GM18907 (cell line): ENCODE results near the gene RIPK4.
"Not testable (repeated sequence)": the region's sequence is repeated elsewhere in the genome, so short reads cannot be mapped to it uniquely, and the experiment has no call there.

Source experiments
- ATAC-seq: cut with Tn5 transposase; IDR thresholded peaks from one replicate; pipeline ENCODE4 v1.9.1; 2021; ENCODE audit warnings: mild to moderate bottlenecking, moderate library complexity; ENCODE audit not compliant: unreplicated experiment

The RIPK4 gene

GRCh38 chr21:41717573-41718330 is 49.1 kb downstream of the RIPK4 start:
- no peak for ATAC-seq

DNA sequence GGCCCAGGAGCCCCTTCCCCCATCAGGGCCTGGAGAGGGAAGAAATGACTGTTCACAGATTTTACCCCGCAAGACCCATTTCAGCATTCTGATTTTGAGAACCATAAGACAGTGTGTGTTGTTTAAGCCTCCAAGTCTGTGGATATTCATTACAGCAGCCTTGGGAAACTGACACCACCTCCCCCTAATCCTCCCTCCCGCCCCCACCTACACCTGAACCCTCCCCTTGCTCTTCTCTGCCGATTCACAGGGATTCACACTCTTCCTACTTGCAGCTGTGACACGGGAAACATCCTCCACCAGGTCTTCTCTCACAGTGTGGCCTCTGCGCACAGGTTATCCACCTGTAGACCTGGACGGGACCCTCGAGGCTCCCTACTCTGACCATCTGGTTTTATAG is 50.1 kb downstream of the RIPK4 start:
- ATAC-seq: no peak

DNA sequence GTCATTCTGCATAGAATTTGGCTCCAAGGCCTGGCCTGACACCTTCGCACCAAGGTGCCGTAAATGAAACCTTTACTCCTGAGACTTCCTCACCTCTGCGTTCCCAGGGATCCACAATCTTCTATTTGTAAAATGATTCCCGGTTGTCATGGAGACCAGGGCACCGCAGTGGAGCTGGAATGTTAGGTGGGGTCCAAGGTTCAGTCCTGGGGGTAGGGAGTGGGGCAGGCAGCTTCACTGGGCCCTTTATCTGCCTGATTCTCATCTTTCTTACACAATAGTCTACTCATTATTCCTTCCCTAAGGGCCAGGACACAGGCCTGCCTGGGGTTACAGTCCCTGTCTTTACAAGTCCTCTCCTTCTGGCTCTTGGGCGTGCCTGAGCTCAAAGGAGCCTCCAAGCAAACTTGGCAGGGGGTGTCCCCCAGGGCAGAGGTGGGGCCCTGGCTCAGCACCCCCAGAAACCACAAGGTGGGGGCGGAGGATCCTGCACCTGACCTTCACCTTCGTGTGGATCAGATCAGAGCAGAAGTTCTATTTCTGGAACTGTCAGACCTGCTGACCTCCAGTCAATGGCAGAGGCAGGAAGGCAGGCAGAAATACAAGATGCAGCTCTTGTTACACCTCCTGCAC is 51.1 kb downstream of the RIPK4 start:
- ATAC-seq: no peak

- ATAC-seq: not testable (repeated sequence)
Observed at GRCh38 chr21:41714299-41714865, 52.5 kb downstream of the RIPK4 start.

DNA sequence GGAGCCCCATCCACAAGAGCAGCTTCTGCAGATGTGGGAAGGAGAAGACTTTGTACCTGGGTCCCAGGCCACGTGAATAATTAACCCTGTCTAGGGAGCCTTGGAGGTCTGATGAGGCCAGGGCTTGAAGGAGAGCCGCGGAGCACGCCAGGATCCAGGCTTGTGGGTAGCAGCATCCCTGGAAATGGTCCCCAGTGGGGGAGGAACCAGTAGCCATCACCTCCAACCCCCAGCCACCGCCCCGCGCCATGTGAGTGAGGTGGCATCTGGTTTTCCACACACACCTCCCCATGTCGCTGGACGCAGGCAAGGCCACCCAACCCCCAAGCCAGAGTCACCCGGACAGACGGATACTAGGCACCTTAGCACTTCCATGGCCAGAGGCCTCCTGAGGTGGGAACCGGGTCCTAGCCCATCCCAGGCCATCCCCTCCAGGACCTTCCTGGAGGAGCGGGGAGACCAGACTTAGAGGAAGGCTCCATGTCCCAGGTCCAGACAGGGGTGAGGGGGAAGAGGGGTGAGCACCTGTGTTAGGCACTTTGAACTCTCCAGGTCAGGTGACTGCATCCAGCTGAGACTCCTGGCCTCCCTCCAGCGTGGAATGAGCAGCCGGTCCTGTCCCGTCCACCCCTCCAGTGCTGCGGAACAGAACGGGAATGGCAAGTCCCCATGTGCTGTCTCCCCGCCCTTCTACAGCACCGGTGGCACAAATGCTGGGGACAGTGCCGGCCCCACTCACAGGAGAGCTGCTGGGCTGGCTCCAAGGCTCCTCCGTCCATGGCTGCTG is 53.2 kb downstream of the RIPK4 start:
- no peak for ATAC-seq

GRCh38 chr21:41712730-41713129 is 54.1 kb downstream of the RIPK4 start:
- no peak for ATAC-seq

DNA sequence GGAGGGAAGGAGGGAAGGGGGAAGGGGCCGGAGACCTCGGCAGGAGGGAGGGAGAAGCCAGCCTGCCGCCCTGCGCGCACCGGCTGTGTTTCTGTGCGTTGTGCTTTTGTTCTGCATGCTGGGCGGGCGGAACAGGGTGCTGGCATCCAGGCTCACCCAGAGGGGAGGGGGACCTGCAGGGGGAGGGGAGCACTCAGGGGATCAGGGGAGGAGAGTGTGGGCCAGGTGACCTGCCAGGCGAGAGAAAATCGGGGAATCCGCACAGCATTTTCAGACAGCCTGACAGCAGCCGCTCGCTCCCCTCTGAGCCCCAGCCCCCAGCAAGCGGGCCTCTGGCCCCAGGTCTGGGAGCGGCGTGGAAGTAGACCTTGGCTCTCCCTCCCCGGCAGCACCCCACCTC is 54.7 kb downstream of the RIPK4 start:
- no peak for ATAC-seq

- ATAC-seq: no peak
Observed at GRCh38 chr21:41711416-41712007, 55.3 kb downstream of the RIPK4 start.

GRCh38 chr21:41710823-41711160 is 56.1 kb downstream of the RIPK4 start:
- ATAC-seq: no peak

- ATAC-seq: no peak
Observed at GRCh38 chr21:41709965-41710822, 56.7 kb downstream of the RIPK4 start.

- ATAC-seq: no peak
Observed at GRCh38 chr21:41709166-41709565, 57.7 kb downstream of the RIPK4 start.

GRCh38 chr21:41707960-41708330 is 58.9 kb downstream of the RIPK4 start:
- no peak for ATAC-seq

- ATAC-seq: no peak
Observed at GRCh38 chr21:41707231-41707959, 59.5 kb downstream of the RIPK4 start.

DNA sequence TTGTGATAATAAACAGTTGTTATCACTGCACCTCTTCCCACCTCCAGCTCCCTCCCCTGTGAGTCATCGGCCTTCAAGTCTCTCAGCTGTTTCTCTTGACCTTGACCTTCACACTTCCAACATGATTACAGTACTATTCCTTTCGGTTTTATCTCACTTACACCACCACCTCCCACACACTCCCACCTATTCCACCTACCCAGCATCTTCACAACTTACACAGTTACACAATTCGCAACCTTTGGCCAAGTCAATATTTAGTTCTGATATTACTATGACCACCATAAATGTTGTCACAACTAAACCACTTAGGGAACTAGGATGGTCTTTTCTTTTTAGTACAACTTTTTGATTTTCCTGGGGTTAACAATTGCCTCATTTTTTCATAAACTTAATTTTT is 60.2 kb downstream of the RIPK4 start:
- ATAC-seq: no peak

DNA sequence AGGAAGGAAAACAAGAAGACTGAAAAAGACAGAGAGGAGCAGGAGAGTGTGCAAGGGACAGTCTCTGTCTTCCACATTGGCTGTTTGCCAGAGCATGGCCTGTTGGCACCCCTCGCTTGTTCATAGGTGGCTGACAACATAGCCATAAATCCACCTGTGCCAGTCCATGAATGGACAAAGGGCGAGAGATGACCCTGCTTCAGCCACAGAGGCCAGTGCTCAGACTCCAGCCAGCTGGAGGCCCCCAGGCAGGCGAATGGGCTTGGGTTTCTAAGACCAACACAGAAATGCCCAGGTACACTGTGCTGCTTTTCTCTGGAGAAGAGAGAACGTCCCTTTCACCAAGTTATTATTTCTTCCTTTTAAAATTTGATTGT is 60.6 kb downstream of the RIPK4 start:
- no peak for ATAC-seq

GRCh38 chr21:41705546-41706262 is 61.1 kb downstream of the RIPK4 start:
- no peak for ATAC-seq

DNA sequence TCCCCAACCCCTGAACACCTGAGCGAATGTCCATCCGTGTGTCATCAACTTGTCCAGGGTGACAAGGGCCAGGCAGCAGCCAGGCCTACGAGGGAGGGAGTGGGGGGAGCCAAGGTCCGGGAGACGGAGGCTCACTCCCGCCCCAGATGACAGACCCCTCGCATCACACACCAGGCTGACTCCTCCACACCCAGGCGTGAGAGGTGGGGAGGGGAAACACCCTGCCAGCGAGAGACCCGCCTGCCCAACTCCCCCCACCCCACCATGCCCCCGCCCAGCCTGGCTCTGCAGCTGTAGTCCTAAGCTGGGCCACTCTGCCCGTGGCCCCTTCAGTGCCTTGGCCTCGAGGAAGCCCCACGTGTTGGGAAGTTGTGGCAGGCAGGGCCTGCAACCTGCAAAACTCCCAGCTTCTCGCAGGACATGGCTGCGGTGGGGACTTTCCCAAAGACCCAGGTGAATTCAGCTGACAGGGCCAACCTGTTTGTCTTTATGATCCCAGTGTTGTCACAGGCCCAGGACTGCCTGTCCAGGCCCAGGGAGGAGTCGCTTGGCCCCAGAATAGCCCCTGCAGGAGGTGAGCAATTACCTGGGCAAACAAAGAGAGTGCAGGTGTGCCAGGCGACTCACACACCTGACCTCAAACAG is 62.9 kb downstream of the RIPK4 start:
- no peak for ATAC-seq

DNA sequence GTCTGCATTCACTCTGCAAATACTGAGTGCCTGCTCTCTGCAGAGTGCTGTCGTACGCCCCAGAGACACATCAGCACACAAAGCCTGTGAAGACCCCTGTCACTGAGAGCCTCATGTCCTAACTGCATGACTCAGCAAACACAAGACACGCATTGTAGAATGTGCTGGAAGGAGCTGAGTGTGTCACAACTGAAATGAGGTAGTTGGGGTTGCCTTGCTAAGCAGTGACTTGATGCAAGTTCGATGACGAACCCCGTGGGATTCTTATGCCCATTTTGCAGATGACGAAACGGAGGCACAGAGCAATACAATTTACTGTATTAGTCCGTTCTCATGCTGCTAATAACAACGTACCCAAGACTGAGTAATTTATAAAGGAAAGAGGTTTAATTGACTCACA is 65.1 kb downstream of the RIPK4 start:
- ATAC-seq: no peak

DNA sequence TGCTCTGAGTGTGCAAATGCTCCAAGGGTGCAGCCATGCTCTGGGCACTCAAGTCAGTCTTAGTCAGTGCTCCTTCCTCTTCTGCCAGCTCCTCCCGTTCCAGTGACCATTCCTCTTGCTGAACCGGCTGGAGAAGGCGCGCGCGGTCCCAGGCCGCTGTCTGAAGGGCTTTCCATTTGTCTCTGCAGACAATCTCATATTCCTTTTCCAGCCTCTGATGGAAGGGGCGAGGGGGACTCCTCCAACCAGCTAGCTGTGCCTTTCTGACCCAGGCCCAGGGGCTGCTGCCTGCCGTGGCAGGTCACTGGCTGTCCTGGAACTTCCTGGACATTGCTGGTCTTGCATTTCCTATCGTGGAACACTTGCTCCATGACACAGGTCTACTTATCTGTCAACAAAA is 67.5 kb downstream of the RIPK4 start:
- ATAC-seq: no peak
